Heart right ventricle (tissue), 16 donors: Measurements from ENCODE around the gene MRPL12. TPM values are rescaled to one million over a fixed set of nuclear protein-coding genes. Genes with fewer than 3 reads are reported as not detected.

Source experiments
- ATAC-seq, 8 donors: fragments of 200-7000 bp; cut with Tn5 transposase; one replicate each; pipeline ENCODE4 v1.9.1; 2020; ENCODE audit warnings: mild to moderate bottlenecking in 8 of 8, moderate library complexity in 8 of 8, moderate number of reproducible peaks in 1 of 8
- DNase-seq, 2 donors: peaks; one replicate each; pipeline ENCODE4 v3.0.0-alpha.2; 2020
- H3K27ac ChIP-seq, 10 donors: fragments of 200-600 bp; sonication (generic) in 2 of 10; one replicate each; pipeline versions ENCODE4 v1.5.0 to v1.8.0; 2020 to 2022; ENCODE audit warnings: mild to moderate bottlenecking in 3 of 10
- H3K27me3 ChIP-seq, 7 donors: fragments of 200-600 bp; one replicate each; pipeline ENCODE4 v1.8.0; 2021 to 2022; ENCODE audit warnings: mild to moderate bottlenecking in 2 of 7
- H3K36me3 ChIP-seq, 9 donors: fragments of 200-600 bp; sonication (generic) in 1 of 9; one replicate each; pipeline versions ENCODE4 v1.5.0 to v1.8.0; 2020 to 2022; ENCODE audit warnings: mild to moderate bottlenecking in 2 of 9
- H3K4me1 ChIP-seq, 9 donors: fragments of 200-600 bp; sonication (generic) in 1 of 9; one replicate each; pipeline versions ENCODE4 v1.5.0 to v1.8.0; 2020 to 2022; ENCODE audit warnings: mild to moderate bottlenecking in 4 of 9
- H3K4me3 ChIP-seq, 10 donors: fragments of 200-600 bp; sonication (generic) in 2 of 10; one replicate each; pipeline versions ENCODE4 v1.5.0 to v1.8.0; 2020 to 2022; ENCODE audit warnings: mild to moderate bottlenecking in 7 of 10, moderate library complexity in 2 of 10
- H3K9me3 ChIP-seq, 11 donors: fragments of 200-600 bp in 10 of 11; sonication (generic) in 2 of 11; one replicate each; pipeline versions ENCODE4 v1.5.0 to v1.8.0; 2013 to 2022; ENCODE audit warnings: mild to moderate bottlenecking in 2 of 11, control low read depth in 1 of 11, moderate library complexity in 1 of 11
- WGBS, 2 donors: extraction: QIAGEN DNeasy Blood & Tissue Kit; methylation state at CpG; one replicate each; pipeline ENCODE4 v1.1.7; 2013; ENCODE audit warnings: inconsistent platforms in 1 of 2; 5-methylcytosine and 5-hydroxymethylcytosine counted together
- intact Hi-C, 10 donors: fragments of 100-400 bp; cut with DNase I; formaldehyde crosslinking; loops; one replicate each; pipeline versions ENCODE4 v1.11.1 to v1.14.2; 2022
- polyA plus RNA-seq, 2 donors: library from polyadenylated mRNA; stranded (reverse); fragments of 200-250 nt; gene quantifications; one replicate each; pipeline ENCODE4 v1.2.3, GENCODE V29; 2013
- total RNA-seq, 10 donors: library from RNA; stranded (reverse); fragmentation: NEBNext Ultra II Directional in 3 of 10; extraction: Animal tissue kit (Norgen Biotek cat#: 25700) in 3 of 10; gene quantifications; one replicate each; pipeline versions ENCODE4 v1.2.1 to v1.2.4, GENCODE V29; 2021 to 2023
- TF ChIP-seq, protein P1 (sequence below), 9 donors: fragments of 200-600 bp; sonication (generic) in 2 of 9; IDR thresholded peaks; one replicate each; pipeline versions ENCODE4 v1.5.0 to v1.8.0; 2021 to 2022; ENCODE audit warnings: antibody characterized with exemption in 9 of 9, mild to moderate bottlenecking in 5 of 9, moderate library complexity in 1 of 9
- donor health status: Arrhythmogenic right ventricular cardiomyopathy.
- donor health status: ischemic (EF 13 %, LVEDD 7.1; RV severe dilation, severe dysfunction).
- donor health status: healthy with polysubstance abuse.
- donor health status: DM: no; HTN: yes; CAD: no.
- donor health status: DM: no; HTN: no; CAD: no.
- donor health status: ischemic (EF 25% LVEDD 6.9; RV normal size, moderate dysfunction).
- donor health status: ischemic (EF 25% LVEDD 5.7; RV mildly dilated, moderate dysfunction).
- donor health status: healthy.
- donor health status: DM: yes; HTN: yes; CAD: no.
- donor health status: Ischemic cardiomyopathy.
- donor health status: ischemic (EF 35%, LVEDD 5.7; RV mildly dilated, moderate dysfunction).
- donor health status: nonischemic (EF 11% LVEDD 7.7; RV severe dilation, severe dysfunction).
- donor health status: DM: yes; HTN: yes; CAD: no.
- donor health status: PGD.
- donor health status: ischemic (EF 29% LVEDD 5.4; RV normal size, mild dysfunction).
- donor health status: nonischemic (EF 23%, LVEDD 6.1; RV moderate dilation, normal function).

MRPL12 gene
- total and polyA plus RNA-seq, 12 donors: 105 to 533 (median 135) TPM

DNA sequence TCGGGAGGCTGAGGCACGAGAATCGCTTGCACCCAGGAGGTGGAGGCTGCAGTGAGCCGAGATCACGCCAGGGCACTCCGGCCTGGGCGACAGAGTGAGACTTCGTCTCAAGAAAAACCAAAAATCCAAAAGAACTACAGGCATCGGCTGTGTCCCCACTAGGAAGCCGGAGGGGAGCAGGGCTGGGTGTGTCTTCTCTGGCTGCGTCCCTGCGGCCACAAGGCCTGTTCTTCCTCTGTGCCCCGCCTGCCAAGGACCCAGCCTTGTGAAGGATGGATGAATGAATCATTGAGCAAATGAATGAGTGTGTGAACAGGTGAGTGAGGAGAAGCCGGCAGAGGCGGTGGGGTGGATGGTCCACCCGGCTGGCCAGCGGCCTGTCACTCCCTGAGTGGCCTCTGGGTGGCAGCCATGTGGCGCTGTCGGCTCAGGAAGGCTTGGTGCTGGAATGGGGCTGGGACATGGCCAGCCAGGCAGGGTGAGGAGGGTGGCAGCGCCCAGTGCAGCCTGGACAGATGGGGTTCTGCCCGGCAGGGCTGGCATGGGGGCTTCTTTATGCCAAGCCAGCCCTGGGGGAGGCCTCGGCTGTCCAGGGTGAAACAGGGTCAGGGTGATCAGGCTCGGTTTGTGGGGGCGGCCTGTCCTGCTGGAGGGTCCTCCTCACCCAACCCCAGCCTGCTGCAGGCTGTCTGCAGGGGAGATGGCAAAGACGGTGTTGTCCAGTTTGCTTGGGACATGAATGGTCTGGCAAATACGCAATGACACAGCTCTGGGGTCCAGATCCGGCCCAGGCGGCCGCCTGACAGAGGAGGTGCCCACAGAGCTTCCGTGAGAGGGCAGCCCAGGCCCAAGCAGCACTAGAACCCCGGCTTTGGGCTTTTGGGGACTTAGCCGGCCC lies 30.6 kb downstream of the MRPL12 start:
- peaks cover 2 to 21% (median 10%) of the 10 kb centered on the region in 9 donors for H3K4me1 ChIP-seq
- intact Hi-C loops: no loop called here
- peaks cover 0 to 38% (median 14%) of the 10 kb centered on the region in 7 donors for H3K27me3 ChIP-seq
- no peaks in the 10 kb centered on the region for H3K36me3 ChIP-seq
- ATAC-seq: peak; percentile 85 to 94 (median 92)
- DNase-seq: peak; percentile 77 to 83
- 45% methylated on average over 32 of the region's 32 CpGs for WGBS, 2 donors
- TF ChIP-seq, protein P1, sequence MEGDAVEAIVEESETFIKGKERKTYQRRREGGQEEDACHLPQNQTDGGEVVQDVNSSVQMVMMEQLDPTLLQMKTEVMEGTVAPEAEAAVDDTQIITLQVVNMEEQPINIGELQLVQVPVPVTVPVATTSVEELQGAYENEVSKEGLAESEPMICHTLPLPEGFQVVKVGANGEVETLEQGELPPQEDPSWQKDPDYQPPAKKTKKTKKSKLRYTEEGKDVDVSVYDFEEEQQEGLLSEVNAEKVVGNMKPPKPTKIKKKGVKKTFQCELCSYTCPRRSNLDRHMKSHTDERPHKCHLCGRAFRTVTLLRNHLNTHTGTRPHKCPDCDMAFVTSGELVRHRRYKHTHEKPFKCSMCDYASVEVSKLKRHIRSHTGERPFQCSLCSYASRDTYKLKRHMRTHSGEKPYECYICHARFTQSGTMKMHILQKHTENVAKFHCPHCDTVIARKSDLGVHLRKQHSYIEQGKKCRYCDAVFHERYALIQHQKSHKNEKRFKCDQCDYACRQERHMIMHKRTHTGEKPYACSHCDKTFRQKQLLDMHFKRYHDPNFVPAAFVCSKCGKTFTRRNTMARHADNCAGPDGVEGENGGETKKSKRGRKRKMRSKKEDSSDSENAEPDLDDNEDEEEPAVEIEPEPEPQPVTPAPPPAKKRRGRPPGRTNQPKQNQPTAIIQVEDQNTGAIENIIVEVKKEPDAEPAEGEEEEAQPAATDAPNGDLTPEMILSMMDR (IDR thresholded peaks at IDR 0.05): peak; percentile 80 to 97 (median 92)
- H3K27ac ChIP-seq: no peak overlapping the region
- H3K9me3 ChIP-seq: no peaks in the 10 kb centered on the region
- no peak overlapping the region for H3K4me3 ChIP-seq

DNA sequence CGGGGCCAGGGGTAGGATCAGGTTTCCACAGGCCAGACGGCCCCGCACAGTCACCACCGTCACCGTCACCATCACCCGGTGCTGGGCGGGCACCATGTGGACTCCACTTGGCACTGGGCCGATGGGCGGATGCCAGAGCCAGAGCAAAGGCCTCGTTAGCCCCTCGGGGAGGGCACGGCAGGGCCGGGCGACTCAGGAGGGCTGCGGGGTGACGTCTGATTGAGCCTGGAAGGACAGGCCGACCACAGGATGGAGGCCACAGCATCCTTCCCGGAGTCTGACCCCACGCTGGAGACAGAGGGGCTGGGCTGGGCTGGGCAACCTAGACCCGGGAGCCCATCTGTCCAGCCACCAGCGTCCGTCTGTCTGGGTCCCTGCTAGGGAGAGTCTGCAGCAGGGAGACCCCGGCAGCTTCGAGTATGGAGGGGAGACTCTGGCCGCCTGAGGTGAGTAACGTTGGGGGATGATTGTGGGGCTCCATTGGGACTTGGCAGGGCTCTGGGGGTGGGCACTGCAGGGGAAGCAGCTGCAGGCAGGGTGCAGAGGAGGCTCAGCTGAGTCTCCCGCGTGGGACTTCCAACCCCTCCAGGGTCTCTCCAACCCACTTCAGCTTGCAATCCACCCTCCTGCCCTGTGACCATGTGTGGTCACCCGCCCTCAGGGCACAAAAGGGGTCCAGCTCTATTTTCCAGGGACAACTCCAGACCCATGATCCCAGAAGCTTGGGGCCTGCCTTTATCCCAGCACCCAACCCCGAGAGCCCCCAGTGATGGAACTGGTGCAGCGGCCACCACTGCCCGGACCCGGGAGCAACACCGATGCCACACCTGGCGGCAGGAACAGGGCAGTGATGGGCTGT lies 31.5 kb downstream of the MRPL12 start:
- intact Hi-C loops: no loop called here
- ATAC-seq: peak in 1 of 8 donors; percentile 14

DNA sequence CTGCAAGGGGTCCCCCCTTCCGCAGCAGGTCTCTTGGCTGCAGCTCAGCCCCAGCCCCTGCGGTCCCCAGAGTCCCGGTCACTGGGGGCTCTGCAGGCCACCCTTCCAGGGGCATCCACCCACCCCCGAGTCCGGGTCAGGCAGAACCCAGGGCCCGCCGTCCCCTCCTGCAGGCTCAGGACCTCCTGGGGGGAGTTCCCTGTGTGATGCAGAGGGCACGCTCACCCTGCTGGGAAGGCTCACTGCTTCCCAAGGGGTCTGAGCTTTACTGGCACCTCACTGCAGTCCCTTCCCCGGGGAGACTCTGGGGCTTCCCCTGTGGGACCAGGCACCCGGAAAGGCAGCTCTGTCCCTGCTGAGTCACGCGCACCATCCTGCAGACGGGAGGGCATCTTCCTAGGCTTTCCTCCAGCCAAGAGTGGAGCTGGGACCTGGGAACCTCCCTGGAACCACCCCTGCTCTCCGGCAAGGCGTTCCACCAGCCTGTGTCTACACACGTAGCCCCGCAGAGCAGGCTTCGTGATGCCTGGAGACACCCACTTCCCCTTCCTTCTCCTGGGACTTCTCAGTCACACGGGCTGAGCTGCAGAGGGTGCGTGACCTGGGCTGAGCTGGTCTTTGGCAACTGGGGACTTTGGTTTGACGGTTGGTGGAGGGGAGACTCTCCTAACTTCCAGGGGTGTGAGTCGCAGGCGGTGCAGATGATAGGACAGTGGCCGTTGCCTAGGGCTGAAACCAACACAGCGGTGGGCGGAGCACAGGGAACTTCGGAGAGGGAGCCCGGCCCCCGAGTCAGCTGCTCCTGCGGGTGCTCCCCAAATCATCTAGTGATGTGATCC lies 32.3 kb downstream of the MRPL12 start:
- no peak for DNase-seq
- peaks cover 2 to 21% (median 10%) of the 10 kb centered on the region in 9 donors for H3K4me1 ChIP-seq
- ATAC-seq: peak in 7 of 8 donors; percentile 17 to 47 (median 27)
- H3K27me3 ChIP-seq: peaks cover 0 to 25% (median 14%) of the 10 kb centered on the region in 7 donors
- H3K9me3 ChIP-seq: no peaks in the 10 kb centered on the region
- no peaks in the 10 kb centered on the region for H3K36me3 ChIP-seq
- WGBS, 2 donors: 34 to 36% methylated on average over 30 of the region's 30 CpGs
- peak overlapping the region in 2 of 10 donors; percentile 15 to 29 for H3K4me3 ChIP-seq
- intact Hi-C loops: no loop called here
- TF ChIP-seq, protein P1 (IDR thresholded peaks at IDR 0.05): no peak
- no peak overlapping the region for H3K27ac ChIP-seq

More for the DNA sequence above, 31.5 kb downstream of the MRPL12 start:
- Histone ChIP-seq H3K27ac (no peak overlapping the region), H3K4me1 (peaks cover 2 to 21% (median 10%) of the 10 kb centered on the region in 9 donors), H3K9me3 (no peaks in the 10 kb centered on the region), H3K36me3 (no peaks in the 10 kb centered on the region), H3K27me3 (peaks cover 0 to 34% (median 14%) of the 10 kb centered on the region in 7 donors), H3K4me3 (no peak overlapping the region)
- no peak for DNase-seq
- TF ChIP-seq, protein P1 (IDR thresholded peaks at IDR 0.05): no peak
- WGBS, 2 donors: 75 to 84% methylated on average over 35 of the region's 35 CpGs
